ENCODE data around the gene C19orf47.

DNA sequence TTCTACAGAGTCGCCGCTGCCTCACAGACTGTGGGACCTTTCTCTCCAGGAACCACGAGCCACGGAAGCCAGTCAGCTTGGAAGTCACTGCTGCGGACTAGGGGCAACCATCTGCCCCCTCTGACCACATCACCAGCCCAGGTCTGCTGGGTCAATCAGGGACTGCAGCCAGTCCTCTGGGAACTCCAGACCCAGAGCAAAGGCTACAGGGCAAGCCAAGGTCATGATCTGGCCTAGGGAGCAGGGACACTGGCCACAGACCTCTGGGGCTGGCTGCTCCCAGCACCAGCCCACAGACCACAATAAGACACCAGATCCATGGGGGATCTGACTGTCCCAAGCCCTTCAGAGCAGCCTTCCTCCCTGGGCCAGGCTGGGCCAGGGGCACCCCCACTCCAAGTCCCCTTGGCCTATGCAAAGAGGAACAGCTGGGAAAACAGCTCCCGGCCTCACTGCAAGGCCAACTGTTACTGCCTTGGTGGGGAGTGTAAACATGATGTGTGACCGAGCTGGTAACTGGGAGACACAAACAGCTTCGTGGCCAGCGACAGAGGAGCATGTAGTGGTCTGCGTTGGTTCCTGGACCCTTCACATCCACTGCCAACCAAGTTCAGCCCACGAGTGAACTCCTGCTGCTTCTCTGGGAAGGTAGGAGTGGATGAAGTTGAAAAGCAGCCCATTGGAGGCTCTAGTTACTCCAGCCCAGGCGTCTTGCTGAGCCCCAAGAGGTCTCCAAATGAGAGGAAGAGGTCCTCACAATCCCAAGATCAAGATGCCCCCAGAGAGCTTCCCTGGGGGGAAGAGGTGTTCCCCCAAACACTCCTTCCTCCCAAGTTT, 64.6 kb downstream of the C19orf47 start:
- TF ChIP-seq EZH2 (IDR thresholded peaks at IDR 0.05; ENCODE audit: borderline replicate concordance, low read length), result no peak
- TF ChIP-seq, protein P1, sequence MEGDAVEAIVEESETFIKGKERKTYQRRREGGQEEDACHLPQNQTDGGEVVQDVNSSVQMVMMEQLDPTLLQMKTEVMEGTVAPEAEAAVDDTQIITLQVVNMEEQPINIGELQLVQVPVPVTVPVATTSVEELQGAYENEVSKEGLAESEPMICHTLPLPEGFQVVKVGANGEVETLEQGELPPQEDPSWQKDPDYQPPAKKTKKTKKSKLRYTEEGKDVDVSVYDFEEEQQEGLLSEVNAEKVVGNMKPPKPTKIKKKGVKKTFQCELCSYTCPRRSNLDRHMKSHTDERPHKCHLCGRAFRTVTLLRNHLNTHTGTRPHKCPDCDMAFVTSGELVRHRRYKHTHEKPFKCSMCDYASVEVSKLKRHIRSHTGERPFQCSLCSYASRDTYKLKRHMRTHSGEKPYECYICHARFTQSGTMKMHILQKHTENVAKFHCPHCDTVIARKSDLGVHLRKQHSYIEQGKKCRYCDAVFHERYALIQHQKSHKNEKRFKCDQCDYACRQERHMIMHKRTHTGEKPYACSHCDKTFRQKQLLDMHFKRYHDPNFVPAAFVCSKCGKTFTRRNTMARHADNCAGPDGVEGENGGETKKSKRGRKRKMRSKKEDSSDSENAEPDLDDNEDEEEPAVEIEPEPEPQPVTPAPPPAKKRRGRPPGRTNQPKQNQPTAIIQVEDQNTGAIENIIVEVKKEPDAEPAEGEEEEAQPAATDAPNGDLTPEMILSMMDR (conservative IDR thresholded peaks at IDR 0.05 in 1 of 2, IDR thresholded peaks at IDR 0.05 in 1 of 2; ENCODE audit: extremely low read depth in 1 of 2, insufficient read depth in 1 of 2, low read depth in 1 of 2, low read length in 2 of 2), result no peak

Data from mammary epithelial cell (primary cell).